DND-41 (cell line): ENCODE measurements around the gene GPR32.
A peak's percentile ranks its signal among the peaks of the same experiment; 100 is the strongest.
"Not testable (repeated sequence)": the region's sequence is repeated elsewhere in the genome, so short reads cannot be mapped to it uniquely, and the experiment has no call there.

Experiments
- ATAC-seq: fragments of 200-7000 bp; cut with Tn5 transposase; 3 replicates; pipeline ENCODE4 v1.9.1; 2021; ENCODE audit warnings: low read depth; ENCODE audit not compliant: insufficient read depth
- DNase-seq: peaks from one replicate; pipeline ENCODE4 v3.0.0-alpha.2; 2020
- H2AFZ ChIP-seq: 2 replicates; pipeline ENCODE4 v1.6.0; 2012; ENCODE audit warnings: low read depth, low read length
- H3K27ac ChIP-seq: 2 replicates; pipeline ENCODE4 v1.5.1; 2012; ENCODE audit warnings: low read length, inconsistent platforms
- H3K27me3 ChIP-seq: fragments of 200-600 bp; sonication (generic); 2 replicates; pipeline ENCODE4 v1.6.0; 2012; ENCODE audit warnings: low read length, mild to moderate bottlenecking, inconsistent platforms; ENCODE audit not compliant: insufficient read depth, poor library complexity
- H3K36me3 ChIP-seq: 2 replicates; pipeline ENCODE4 v1.5.1; 2012; ENCODE audit warnings: low read length, inconsistent platforms; ENCODE audit not compliant: insufficient read depth
- H3K4me1 ChIP-seq: 2 replicates; pipeline ENCODE4 v1.5.1; 2012; ENCODE audit warnings: mild to moderate bottlenecking, low read length; ENCODE audit not compliant: insufficient read depth
- H3K4me2 ChIP-seq: 2 replicates; pipeline ENCODE4 v1.6.0; 2012; ENCODE audit warnings: mild to moderate bottlenecking, moderate library complexity, low read length, inconsistent platforms; ENCODE audit not compliant: insufficient read depth
- H3K4me3 ChIP-seq, 2 experiments: fragments of 200-600 bp in 1 of 2; shearing (Covaris generic) in 1 of 2; 2 replicates each; pipeline ENCODE4 v1.5.1; 2012 to 2016; ENCODE audit warnings: inconsistent platforms in 2 of 2, low read length in 2 of 2, mild to moderate bottlenecking in 2 of 2, low read depth in 1 of 2, moderate library complexity in 1 of 2
- H3K79me2 ChIP-seq: 2 replicates; pipeline ENCODE4 v1.6.0; 2012; ENCODE audit warnings: low read length, inconsistent platforms; ENCODE audit not compliant: insufficient read depth
- H3K9ac ChIP-seq: 2 replicates; pipeline ENCODE4 v1.6.0; 2012; ENCODE audit warnings: low read depth, mild to moderate bottlenecking, inconsistent platforms, low read length, moderate library complexity
- H3K9me3 ChIP-seq: 2 replicates; pipeline ENCODE4 v1.5.1; 2012; ENCODE audit warnings: low read length, moderate library complexity, mild to moderate bottlenecking, inconsistent platforms; ENCODE audit not compliant: insufficient read depth, severe bottlenecking
- H4K20me1 ChIP-seq: 2 replicates; pipeline ENCODE4 v1.6.0; 2012; ENCODE audit warnings: low read length; ENCODE audit not compliant: insufficient read depth
- EZH2 ChIP-seq: IDR thresholded peaks from 3 replicates; pipeline ENCODE4 v1.6.1; 2012; ENCODE audit warnings: borderline replicate concordance, low read depth, mild to moderate bottlenecking, moderate library complexity, low read length, inconsistent platforms; ENCODE audit not compliant: severe bottlenecking
- TF ChIP-seq, protein P1 (sequence below): IDR thresholded peaks from 2 replicates; pipeline ENCODE4 v1.5.1; 2012; ENCODE audit warnings: borderline replicate concordance, low read length, moderate library complexity, mild to moderate bottlenecking; ENCODE audit not compliant: poor library complexity, severe bottlenecking; ENCODE audit errors: extremely low read depth

The GPR32 gene

DNA sequence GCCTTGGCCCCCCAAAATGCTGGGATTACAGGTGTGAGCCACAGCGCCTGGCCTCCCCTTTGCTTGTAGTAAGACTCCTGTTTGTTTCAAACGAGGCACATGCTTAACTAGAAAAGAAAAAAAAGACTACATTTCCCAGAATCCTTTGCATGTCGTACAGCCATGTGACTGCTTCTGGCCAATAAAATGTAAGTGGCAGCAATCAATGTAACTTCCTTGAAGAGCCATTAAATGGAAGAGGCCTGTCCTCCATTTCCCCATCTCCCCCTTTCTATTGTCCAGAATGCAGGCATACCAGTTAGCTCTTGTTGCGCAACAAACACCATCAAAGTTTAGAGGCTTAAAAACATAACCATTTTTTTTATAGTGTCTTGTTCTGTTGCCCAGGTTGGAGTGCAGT, 10.4 kb upstream of the GPR32 start:
- Histone ChIP-seq H3K27me3 (no peaks in the 10 kb centered on the region), H3K4me1 (no peaks in the 10 kb centered on the region), H2AFZ (no peak overlapping the region), H3K4me3 (no peak overlapping the region), H3K27ac (no peak overlapping the region), H3K79me2 (no peaks in the 10 kb centered on the region), H3K4me2 (no peak overlapping the region), H3K36me3 (no peaks in the 10 kb centered on the region), H3K9ac (no peak overlapping the region), H4K20me1 (no peaks in the 10 kb centered on the region), H3K9me3 (no peaks in the 10 kb centered on the region)
- TF ChIP-seq, protein P1, sequence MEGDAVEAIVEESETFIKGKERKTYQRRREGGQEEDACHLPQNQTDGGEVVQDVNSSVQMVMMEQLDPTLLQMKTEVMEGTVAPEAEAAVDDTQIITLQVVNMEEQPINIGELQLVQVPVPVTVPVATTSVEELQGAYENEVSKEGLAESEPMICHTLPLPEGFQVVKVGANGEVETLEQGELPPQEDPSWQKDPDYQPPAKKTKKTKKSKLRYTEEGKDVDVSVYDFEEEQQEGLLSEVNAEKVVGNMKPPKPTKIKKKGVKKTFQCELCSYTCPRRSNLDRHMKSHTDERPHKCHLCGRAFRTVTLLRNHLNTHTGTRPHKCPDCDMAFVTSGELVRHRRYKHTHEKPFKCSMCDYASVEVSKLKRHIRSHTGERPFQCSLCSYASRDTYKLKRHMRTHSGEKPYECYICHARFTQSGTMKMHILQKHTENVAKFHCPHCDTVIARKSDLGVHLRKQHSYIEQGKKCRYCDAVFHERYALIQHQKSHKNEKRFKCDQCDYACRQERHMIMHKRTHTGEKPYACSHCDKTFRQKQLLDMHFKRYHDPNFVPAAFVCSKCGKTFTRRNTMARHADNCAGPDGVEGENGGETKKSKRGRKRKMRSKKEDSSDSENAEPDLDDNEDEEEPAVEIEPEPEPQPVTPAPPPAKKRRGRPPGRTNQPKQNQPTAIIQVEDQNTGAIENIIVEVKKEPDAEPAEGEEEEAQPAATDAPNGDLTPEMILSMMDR = no peak
- TF ChIP-seq EZH2 = no peak
- ATAC-seq (peak; percentile 52; the same call in 1 of the 3 replicates), DNase-seq (no peak)

DNA sequence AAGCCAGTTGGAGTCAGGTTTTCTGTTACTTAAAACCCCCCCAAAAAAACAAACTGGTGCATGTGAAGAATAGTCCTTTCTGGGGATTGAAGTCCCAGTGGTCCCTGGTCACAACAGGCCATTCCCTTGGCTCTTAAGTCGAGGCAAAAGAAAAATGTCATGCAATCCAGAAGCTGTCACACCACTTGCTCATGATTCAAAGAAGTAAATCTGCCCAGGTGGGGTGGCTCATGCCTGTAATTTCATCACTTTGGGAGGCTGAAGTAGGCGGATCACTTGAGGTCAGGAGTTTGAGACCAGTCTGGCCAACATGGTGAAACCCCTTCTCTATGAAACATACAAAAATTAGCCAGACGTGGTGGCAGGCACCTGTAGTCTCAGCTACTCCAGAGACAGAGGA, 8.8 kb upstream of the GPR32 start:
- H3K79me2 ChIP-seq, H3K9ac ChIP-seq, H3K27me3 ChIP-seq, H4K20me1 ChIP-seq, H3K4me2 ChIP-seq, DNase-seq, H3K4me3 ChIP-seq, H3K4me1 ChIP-seq, ATAC-seq, H3K9me3 ChIP-seq, H2AFZ ChIP-seq, H3K27ac ChIP-seq, H3K36me3 ChIP-seq: not testable (repeated sequence)

DNA sequence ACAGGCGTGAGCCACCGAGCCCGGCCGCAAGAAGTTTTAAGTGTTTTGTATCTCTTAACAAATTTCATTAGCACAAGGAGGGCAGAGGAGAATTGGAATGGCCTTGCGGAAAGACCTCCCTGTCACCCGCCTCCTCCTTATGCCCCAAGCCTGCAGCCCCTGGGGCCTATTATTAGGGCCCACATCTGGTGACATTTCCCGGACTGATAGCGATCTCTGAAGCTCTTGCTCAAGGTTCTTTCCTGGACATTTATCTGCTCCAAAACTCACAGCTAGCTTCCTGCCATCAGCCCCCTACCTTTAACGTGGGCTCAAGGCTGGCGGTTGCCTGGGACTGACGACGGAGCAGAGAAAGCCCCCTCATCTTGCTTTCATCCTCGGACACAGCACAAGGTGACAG, 6.7 kb upstream of the GPR32 start:
- not testable (repeated sequence) for H3K27ac ChIP-seq, H3K36me3 ChIP-seq, ATAC-seq, H3K4me2 ChIP-seq, H3K4me1 ChIP-seq, H2AFZ ChIP-seq, H3K9ac ChIP-seq, DNase-seq, H3K27me3 ChIP-seq, H3K4me3 ChIP-seq, H3K79me2 ChIP-seq, H4K20me1 ChIP-seq, H3K9me3 ChIP-seq

DNA sequence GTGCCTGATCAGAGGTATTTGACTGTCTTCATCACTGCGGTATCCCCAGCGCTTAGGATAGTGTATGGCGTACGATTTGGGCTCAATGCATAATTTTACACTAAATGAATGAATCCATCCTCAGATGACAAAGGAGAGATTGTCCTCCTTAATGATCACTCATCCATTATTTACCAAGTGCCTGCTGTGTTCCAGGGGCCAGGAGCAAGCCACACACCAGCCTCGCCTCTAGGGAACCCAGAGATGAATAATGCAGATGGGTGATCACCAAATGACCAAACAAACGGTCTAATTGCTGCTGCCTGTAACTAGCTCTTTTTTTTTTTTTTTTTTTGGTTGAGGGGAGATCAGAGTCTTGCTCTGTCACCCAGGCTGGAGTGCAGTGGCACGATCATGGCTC, 5.9 kb upstream of the GPR32 start:
- Histone ChIP-seq H2AFZ (no peak overlapping the region), H3K36me3 (no peaks in the 10 kb centered on the region), H3K9ac (no peak overlapping the region), H3K4me2 (no peak overlapping the region), H3K79me2 (no peaks in the 10 kb centered on the region), H3K4me1 (no peaks in the 10 kb centered on the region), H3K27me3 (no peaks in the 10 kb centered on the region), H3K4me3 (no peak overlapping the region), H3K27ac (no peak overlapping the region), H3K9me3 (no peaks in the 10 kb centered on the region), H4K20me1 (no peaks in the 10 kb centered on the region)
- ATAC-seq (no peak), DNase-seq (no peak)
- TF ChIP-seq EZH2 = no peak
- TF ChIP-seq, protein P1 = no peak

DNA sequence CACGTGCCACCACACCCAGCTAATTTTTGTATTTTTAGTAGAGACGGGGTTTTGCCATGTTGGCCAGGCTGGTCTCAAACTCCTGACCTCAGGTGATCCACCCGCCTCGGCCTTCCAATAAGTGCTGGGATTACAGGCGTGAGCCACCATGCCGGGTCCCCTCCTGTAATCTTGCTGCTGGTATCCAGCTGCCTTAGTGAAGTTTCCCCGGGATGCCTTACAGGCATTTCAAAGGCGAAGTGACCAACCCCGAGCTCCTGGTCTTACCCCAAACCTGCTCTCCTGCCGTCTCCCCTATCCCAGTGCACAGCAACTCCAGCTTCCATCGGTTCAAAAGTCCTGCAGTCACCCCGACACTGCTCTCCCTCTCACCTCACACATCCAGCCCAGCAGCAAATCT, 3.5 kb upstream of the GPR32 start:
- H3K27me3 ChIP-seq, H3K27ac ChIP-seq, H3K9ac ChIP-seq, H2AFZ ChIP-seq, H3K4me3 ChIP-seq, H3K36me3 ChIP-seq, H3K4me1 ChIP-seq, DNase-seq, H3K4me2 ChIP-seq, ATAC-seq, H3K9me3 ChIP-seq, H3K79me2 ChIP-seq, H4K20me1 ChIP-seq: not testable (repeated sequence)

DNA sequence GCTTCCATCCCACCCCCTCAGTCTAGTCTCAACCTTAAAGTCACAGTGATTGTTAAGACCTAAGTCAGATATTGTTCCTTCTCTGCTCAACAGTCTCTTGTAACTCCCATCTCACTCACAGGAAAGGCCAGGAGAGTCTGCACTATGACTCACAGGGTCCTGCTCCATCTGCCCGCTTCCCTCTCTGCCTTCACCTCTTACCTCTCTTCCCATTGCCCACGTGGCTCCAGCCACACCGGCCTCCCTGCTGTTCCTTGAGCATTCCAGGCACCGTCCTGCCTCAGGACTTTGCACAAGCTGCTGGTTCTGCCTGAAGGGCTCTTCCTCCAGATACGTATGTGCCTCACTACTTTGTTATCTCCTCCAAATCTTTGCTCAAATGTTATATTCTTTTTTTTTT, 3.0 kb upstream of the GPR32 start:
- not testable (repeated sequence) for H3K9ac ChIP-seq, H3K79me2 ChIP-seq, H3K27me3 ChIP-seq, H3K4me1 ChIP-seq, H3K4me2 ChIP-seq, H3K9me3 ChIP-seq, H3K27ac ChIP-seq, H3K4me3 ChIP-seq, ATAC-seq, DNase-seq, H3K36me3 ChIP-seq, H4K20me1 ChIP-seq, H2AFZ ChIP-seq
